Suppressor macrophage (primary cell): ENCODE data around the gene LYPD3.

ENCODE experiments used
- DNase-seq, 4 experiments: peaks; one replicate each; pipeline ENCODE4 v3.0.0-alpha.2; 2020 to 2022

Gene LYPD3

DNA sequence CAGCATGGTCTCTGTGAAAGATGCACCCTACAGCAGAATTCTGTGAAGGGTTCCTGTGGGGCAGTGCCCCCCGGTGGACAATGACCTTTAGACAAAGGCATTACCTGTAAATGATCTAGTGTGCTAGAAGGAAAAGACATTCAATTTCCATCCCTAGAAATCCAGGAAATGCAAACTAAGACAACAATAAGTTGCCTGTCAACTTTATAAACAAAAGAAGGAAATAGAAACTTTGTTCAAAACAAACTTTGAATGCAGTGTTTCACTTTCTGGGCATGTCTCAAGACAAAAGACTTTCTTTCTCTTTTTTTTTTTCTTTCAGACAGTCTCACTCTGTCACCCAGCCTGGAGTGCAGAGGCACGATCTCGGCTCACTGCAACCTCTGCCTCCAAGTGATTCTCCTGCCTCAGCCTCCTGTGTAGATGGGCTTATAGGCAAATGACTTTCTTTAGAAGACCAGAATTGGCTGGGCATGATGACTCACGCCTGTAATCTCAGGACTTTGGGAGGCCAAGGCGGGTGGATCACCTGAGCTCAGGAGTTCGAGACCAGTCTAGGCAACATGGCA, 35.2 kb downstream of the LYPD3 start:
- DNase-seq, result peak in 2 of 4 experiments; percentile 35 to 40

DNA sequence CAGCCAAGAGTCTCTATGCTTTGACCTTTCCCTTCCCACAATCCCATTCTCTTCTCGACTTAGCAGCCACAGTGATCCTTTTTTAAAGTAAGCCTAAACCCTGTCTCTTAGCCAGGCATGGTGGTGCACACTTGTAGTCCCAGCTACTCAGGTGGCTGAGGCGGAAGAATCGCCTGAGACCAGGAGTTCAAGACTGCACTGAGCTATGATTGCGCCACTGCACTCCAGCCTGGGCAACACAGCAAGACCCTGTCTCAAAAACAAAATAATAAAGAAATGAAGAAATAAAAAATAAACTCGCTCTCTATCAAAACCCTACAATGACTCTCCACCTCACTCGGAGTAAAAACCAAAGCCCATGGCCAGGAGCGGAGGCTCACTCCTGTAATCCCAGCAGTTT, 36.0 kb downstream of the LYPD3 start:
- DNase-seq, result no peak

DNA sequence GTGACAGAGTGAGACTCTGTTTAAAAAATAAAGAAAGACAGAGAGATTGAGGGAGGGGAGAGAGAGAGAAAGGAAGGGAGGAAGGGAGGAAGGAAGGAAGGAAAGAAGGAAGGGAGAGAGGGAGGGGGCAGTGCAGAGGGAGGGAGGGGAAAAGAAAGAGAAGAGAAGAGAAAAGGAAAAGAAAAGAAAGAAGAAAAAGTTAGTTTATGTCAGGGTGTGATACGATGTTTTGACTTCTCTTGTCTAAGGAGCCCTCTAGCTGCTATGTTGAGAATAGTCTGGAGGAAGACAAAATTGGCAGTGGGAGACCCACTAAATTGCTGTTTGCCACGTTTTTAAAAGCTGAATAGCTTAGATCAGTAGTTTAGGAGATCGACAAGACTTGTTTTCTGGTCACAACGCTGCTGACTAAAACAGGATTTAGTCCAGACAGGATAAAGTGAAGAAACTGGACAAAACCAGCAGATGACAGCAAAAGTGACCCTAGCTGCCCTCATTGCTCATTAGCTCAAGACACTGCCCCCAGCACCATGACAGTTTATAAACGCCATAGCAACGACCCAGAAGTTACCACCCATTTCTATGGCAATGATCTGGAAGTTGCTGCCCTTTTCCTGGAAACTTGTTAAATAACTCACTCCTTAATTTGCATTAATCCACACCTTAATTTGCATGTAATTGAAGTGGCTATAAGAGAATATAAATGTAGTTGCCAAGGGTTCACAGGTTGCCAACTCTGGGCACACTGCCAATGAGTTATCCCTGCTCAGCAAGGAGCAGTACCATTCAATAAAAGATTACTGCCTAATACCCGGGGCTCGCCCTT, 39.6 kb downstream of the LYPD3 start:
- DNase-seq, result peak in 2 of 4 experiments; percentile 7 to 37

DNA sequence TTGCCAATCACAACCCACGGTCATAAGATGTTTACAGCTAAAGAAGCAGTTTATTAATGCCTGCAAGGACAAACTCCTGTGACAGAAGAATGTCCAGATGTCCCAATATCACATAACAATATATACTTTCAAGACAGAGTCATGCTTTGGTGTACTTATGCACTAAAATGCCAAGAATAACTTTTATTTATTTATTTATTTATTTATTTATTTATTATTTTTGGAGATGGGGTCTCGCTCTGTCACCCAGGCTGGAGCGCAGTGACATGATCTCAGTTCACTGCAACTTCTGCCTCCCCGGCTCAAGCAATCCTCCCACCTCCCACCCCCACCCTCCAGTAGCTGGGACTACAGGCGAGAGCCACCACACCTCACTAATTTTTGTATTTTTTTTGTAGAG, 41.6 kb downstream of the LYPD3 start:
- DNase-seq, result no peak

DNA sequence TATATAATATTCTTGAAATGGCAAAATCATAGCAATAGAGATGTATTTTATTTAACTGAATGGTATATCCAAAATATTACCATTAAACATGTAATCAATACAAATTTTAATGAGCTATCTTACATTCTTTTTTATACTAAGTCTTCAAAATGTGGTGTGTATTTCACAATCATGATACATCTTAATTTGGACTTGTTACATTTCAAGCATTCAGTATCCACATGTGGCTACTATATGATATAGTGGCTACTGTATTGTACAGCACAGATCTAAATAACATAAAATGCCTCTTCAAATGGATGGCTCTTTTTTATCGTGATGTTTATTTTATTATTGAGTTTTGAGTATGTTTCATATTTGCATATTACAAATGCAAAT, 42.7 kb downstream of the LYPD3 start:
- no peak for DNase-seq

DNA sequence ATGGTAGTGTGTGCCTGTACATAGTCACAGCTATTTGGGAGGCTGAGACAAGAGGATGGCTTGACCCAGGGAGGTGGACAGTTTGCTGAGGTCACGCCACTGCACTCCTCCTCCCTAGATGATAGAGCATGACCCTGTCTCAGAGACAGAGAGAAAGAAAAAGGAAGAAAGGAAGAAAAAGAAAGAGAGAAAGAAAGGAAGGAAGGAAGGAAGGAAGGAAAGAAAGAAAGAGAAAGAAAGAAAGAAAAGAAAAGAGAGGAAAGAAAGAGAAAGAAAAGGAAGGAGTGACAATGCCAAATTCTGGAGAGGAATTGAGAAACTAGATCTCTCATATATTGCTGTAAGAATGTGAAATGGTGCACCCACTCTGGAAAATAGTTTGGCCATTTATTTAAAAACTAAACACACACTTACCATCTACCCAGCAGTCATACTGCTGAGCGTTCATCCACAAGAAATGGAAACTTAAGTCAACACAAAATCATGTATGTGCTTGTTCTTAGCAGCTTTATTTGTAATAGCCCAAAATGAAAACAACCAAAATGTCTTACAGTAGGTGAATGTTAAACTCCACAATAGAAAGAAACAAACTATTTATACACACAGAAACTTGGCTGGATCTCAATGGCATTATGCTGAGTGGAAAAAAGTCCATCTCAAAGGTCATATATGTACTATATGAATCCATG, 43.3 kb downstream of the LYPD3 start:
- DNase-seq, result no peak

DNA sequence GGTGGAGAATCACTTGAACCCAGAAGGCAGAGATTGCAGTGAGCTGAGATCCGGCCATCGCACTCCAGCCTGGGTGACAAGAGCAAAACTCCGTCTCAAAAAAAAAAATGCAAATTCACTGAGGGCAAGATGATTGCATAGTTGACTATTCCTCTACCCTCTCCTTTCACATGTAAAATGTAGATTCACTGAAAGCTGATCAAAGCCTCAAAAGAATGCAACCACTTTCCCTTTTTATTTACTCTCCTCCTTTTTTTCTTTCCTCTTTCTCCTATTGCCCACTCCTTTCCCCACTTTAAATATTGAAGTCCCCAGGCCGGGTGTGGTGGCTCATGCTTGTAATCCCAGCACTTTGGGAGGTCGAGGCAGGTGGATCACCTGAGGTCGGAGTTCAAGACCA, 44.5 kb downstream of the LYPD3 start:
- DNase-seq, result no peak

DNA sequence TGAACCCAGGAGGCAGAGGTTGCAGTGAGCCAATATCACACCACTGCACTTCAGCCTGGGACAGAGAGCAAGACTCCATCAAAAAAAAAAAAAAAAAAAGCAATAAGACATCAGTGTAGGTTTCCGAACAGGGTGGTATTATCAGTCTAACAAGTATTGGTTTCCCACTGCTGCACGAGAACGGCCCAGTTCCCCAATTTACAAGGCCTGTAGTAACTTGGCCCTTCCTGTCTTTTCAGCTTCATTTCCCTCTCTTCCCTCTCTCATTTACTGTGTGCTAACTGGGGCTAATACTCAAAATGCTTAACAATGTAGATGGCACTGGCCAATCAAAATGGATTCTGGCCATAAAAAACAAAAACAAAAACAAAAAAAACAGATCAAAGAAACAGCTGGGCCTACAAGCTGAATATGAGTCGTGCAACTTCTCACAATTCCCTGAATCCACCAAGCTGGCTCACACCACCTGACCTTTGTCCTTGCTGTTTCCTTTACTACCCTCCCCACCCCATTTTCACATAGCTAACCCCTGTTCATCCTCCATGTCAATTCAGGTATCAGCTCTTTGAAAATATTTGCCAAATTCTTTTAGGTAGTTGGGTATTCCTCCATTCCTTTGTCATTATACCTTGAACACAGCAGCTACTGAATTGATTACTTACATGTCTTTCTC, 48.3 kb downstream of the LYPD3 start:
- DNase-seq, result peak in 3 of 4 experiments; percentile 32 to 54 (median 47)

DNA sequence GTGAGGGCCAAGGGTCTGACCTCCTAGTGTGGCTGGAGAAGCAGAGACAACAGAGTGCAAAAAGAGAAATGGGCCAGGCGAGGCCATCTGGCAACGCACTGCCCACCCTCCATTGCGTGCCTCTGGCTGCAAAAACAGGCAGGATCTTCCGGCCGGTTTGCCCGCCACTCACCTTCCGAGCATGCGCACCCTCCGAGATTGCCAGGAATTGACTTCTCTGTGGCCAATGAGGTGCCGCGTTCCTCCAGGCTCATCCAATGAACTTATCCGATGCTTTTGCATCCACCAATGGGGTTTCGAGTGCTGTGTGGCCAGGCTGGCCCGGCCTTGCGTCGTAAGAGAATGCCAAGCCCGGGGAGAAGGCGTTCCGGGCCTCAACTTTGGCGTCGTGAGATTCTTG, 50.9 kb downstream of the LYPD3 start, which contains the start of gene TEX101:
Gene TEX101, plus strand, starts transcription at position 337 of the 400 bp plus-strand sequence. CDS start 1,030 bp downstream, outside the sequence.
- no peak for DNase-seq

DNA sequence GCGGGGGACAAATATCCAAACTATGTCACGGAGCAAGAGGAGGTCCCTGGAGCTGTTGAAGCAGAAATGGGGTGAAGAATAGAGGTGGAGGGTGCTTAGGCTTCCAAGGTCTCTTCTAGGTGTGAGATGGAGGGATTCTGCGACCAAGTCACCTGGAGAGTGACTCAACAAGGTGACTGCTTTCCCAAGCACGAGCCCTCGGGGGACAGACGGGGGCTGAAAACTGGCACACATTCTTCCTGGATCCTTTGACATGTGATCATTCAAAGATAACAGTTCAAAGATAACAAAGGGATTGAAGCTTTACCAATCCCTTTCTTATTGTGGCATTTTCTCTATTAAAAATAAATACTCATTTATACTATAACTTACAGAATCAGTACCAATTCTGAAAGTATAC, 53.0 kb downstream of the LYPD3 start:
- DNase-seq, result no peak
